HEK293 (cell line): ENCODE data around the gene TMEM151B.

Experiments
- CTCF ChIA-PET: fragments of 350-600 bp; formaldehyde crosslinking; extraction: SDS; loops from one replicate; lab custom pipeline; 2021; ENCODE audit warnings: antibody characterized with exemption; lab: Yijun Ruan, JAX
- POLR2A ChIA-PET: fragments of 300-600 bp; formaldehyde crosslinking; extraction: SDS; loops from one replicate; lab custom pipeline; 2020; ENCODE audit warnings: antibody characterized with exemption, inconsistent platforms; lab: Yijun Ruan, JAX
- H3K27ac ChIP-seq: fragments of 200-500 bp; sonication (Bioruptor generic); 2 replicates; pipeline ENCODE4 v1.5.1; 2014; ENCODE audit warnings: low read depth, low read length, control low read depth, inconsistent platforms; ENCODE audit errors: extremely low read depth
- H3K36me3 ChIP-seq, 2 experiments: fragments of 200-500 bp in 1 of 2; sonication (Bioruptor generic) in 1 of 2; 1 replicate in 1 of 2; 2 replicates in 1 of 2; pipeline ENCODE4 v1.5.1; 2014 to 2017; ENCODE audit warnings: inconsistent platforms in 2 of 2, low read length in 2 of 2; ENCODE audit not compliant: control insufficient read depth in 2 of 2, insufficient read depth in 1 of 2
- H3K4me1 ChIP-seq: fragments of 200-500 bp; sonication (Bioruptor generic); 2 replicates; pipeline ENCODE4 v1.5.1; 2014; ENCODE audit warnings: mild to moderate bottlenecking, low read length, inconsistent platforms; ENCODE audit not compliant: control insufficient read depth, insufficient read depth
- H3K4me3 ChIP-seq: 2 replicates; pipeline ENCODE4 v1.5.1; 2011; ENCODE audit warnings: low read depth, mild to moderate bottlenecking, control low read depth, low read length, moderate library complexity
- H3K9me3 ChIP-seq: fragments of 200-500 bp; sonication (Bioruptor generic); 2 replicates; pipeline ENCODE4 v1.5.1; 2014; ENCODE audit warnings: low read depth, low read length, inconsistent platforms; ENCODE audit not compliant: control insufficient read depth, insufficient read depth
- BCL11A ChIP-seq: fragments of 450-650 bp; formaldehyde crosslinking; IDR thresholded peaks from 2 replicates; pipeline ENCODE4 v1.5.1; 2016; ENCODE audit warnings: low read depth, missing biosample characterization, missing genetic modification characterization
- GLIS1 ChIP-seq: fragments of 450-650 bp; formaldehyde crosslinking; IDR thresholded peaks from 2 replicates; pipeline ENCODE4 v1.5.1; 2016; ENCODE audit warnings: missing biosample characterization, missing genetic modification characterization
- HIC1 ChIP-seq: fragments of 450-650 bp; formaldehyde crosslinking; IDR thresholded peaks from 2 replicates; pipeline ENCODE4 v1.5.1; 2016; ENCODE audit warnings: missing biosample characterization, missing genetic modification characterization
- HOXC10 ChIP-seq: sonication (generic); formaldehyde crosslinking; IDR thresholded peaks from 2 replicates; pipeline ENCODE4 v1.8.1; 2023; ENCODE audit warnings: mild to moderate bottlenecking, missing genetic modification reagents
- IKZF3 ChIP-seq: fragments of 450-650 bp; IDR thresholded peaks from 2 replicates; pipeline ENCODE4 v1.5.0; 2018; ENCODE audit warnings: missing biosample characterization, mild to moderate bottlenecking, missing genetic modification characterization, moderate library complexity
- KLF10 ChIP-seq: fragments of 450-650 bp; IDR thresholded peaks from 2 replicates; pipeline ENCODE4 v1.5.1; 2018; ENCODE audit warnings: missing biosample characterization, mild to moderate bottlenecking, missing genetic modification characterization
- SP2 ChIP-seq: fragments of 450-650 bp; formaldehyde crosslinking; IDR thresholded peaks from 2 replicates; pipeline ENCODE4 v1.5.1; 2016; ENCODE audit warnings: missing biosample characterization, missing genetic modification characterization
- ZBTB20 ChIP-seq: fragments of 450-650 bp; formaldehyde crosslinking; IDR thresholded peaks from 2 replicates; pipeline ENCODE4 v1.5.1; 2016; ENCODE audit warnings: missing biosample characterization, missing genetic modification characterization
- ZBTB44 ChIP-seq: fragments of 450-650 bp; IDR thresholded peaks from 2 replicates; pipeline ENCODE4 v1.5.1; 2018; ENCODE audit warnings: missing biosample characterization, mild to moderate bottlenecking, missing genetic modification characterization
- ZFP69B ChIP-seq: fragments of 450-650 bp; formaldehyde crosslinking; IDR thresholded peaks from 2 replicates; pipeline ENCODE4 v1.5.1; 2016; ENCODE audit warnings: missing biosample characterization, missing genetic modification characterization
- ZNF248 ChIP-seq: fragments of 450-650 bp; formaldehyde crosslinking; IDR thresholded peaks from 2 replicates; pipeline ENCODE4 v1.5.1; 2017; ENCODE audit warnings: missing biosample characterization, missing genetic modification characterization
- ZNF341 ChIP-seq: fragments of 450-650 bp; formaldehyde crosslinking; IDR thresholded peaks from 2 replicates; pipeline ENCODE4; 2016; ENCODE audit warnings: low read depth, missing biosample characterization, missing genetic modification characterization
- ZNF366 ChIP-seq: fragments of 450-650 bp; formaldehyde crosslinking; conservative IDR thresholded peaks from 2 replicates; pipeline ENCODE4 v1.5.1; 2016; ENCODE audit warnings: missing biosample characterization, missing genetic modification characterization
- ZNF555 ChIP-seq: fragments of 450-650 bp; formaldehyde crosslinking; conservative IDR thresholded peaks from 2 replicates; pipeline ENCODE4 v1.5.1; 2017; ENCODE audit warnings: missing biosample characterization, mild to moderate bottlenecking, missing genetic modification characterization, inconsistent platforms
- ZNF596 ChIP-seq: fragments of 450-650 bp; IDR thresholded peaks from 2 replicates; pipeline ENCODE4 v1.5.0; 2018; ENCODE audit warnings: missing biosample characterization, mild to moderate bottlenecking, missing genetic modification characterization, moderate library complexity
- ZNF776 ChIP-seq: fragments of 450-650 bp; formaldehyde crosslinking; IDR thresholded peaks from 2 replicates; pipeline ENCODE4 v1.5.0; 2017; ENCODE audit warnings: missing biosample characterization, missing genetic modification characterization, borderline replicate concordance
- TF ChIP-seq, protein P1 (sequence below): fragments of 450-650 bp; formaldehyde crosslinking; IDR thresholded peaks from 2 replicates; pipeline ENCODE4 v1.5.1; 2016; ENCODE audit warnings: missing biosample characterization, missing genetic modification characterization
- TF ChIP-seq, protein P2 (sequence below): fragments of 450-650 bp; formaldehyde crosslinking; IDR thresholded peaks from 2 replicates; pipeline ENCODE4 v1.5.1; 2016; ENCODE audit warnings: missing biosample characterization, missing genetic modification characterization
- TF ChIP-seq, protein P3 (sequence below): fragments of 450-650 bp; formaldehyde crosslinking; IDR thresholded peaks from 2 replicates; pipeline ENCODE4 v1.5.1; 2016; ENCODE audit warnings: missing biosample characterization, missing genetic modification characterization
- TF ChIP-seq, protein P4 (sequence below): fragments of 450-650 bp; formaldehyde crosslinking; IDR thresholded peaks from 2 replicates; pipeline ENCODE4 v1.5.1; 2016; ENCODE audit warnings: missing biosample characterization, missing genetic modification characterization

Gene TMEM151B

DNA sequence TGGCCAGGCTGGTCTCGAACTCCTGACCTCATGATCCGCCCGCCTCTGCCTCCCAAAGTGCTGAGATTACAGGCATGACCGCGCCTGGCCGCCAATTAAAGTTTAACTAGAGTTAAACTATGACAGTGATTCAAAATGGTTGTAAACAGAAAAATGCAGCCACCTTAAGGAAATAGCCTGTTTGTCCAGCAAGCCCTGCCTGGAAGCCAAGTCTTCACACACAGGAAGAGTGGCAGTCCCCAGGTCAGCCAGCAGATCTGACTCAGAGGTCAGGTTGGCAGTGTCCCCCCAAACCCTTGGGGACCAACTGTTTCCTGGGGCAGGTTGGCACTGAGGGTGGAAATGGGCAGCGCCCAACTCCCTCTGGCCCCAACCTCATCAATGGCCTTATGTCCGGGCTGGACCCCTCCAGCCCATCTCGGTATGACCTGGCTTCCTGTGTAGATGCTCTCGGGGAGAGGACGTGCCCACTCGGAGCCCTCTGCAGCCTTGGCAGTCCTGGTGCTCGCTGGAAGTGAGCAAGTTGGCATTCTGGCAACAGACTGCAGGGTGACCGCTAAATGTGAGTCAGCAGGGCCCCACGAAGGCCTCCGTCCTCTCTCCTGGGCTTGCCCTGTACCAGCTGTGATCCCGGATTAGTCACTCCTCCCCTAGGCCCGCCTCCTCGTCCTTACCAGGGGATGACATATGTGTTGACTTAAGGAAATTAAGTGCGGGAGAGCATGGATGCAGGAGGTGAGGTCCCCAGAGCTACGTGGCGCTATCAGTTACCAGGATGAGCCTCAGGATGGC lies 33.0 kb upstream of the TMEM151B start (continued):
- TF ChIP-seq ZNF341: no peak
- TF ChIP-seq HIC1 (tag by site-specific recombination): peak; percentile 95
- TF ChIP-seq ZBTB20 (tag by site-specific recombination): peak; percentile 70
- TF ChIP-seq, protein P1, sequence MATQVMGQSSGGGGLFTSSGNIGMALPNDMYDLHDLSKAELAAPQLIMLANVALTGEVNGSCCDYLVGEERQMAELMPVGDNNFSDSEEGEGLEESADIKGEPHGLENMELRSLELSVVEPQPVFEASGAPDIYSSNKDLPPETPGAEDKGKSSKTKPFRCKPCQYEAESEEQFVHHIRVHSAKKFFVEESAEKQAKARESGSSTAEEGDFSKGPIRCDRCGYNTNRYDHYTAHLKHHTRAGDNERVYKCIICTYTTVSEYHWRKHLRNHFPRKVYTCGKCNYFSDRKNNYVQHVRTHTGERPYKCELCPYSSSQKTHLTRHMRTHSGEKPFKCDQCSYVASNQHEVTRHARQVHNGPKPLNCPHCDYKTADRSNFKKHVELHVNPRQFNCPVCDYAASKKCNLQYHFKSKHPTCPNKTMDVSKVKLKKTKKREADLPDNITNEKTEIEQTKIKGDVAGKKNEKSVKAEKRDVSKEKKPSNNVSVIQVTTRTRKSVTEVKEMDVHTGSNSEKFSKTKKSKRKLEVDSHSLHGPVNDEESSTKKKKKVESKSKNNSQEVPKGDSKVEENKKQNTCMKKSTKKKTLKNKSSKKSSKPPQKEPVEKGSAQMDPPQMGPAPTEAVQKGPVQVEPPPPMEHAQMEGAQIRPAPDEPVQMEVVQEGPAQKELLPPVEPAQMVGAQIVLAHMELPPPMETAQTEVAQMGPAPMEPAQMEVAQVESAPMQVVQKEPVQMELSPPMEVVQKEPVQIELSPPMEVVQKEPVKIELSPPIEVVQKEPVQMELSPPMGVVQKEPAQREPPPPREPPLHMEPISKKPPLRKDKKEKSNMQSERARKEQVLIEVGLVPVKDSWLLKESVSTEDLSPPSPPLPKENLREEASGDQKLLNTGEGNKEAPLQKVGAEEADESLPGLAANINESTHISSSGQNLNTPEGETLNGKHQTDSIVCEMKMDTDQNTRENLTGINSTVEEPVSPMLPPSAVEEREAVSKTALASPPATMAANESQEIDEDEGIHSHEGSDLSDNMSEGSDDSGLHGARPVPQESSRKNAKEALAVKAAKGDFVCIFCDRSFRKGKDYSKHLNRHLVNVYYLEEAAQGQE (tag by site-specific recombination): no peak
- TF ChIP-seq GLIS1 (tag by site-specific recombination): peak; percentile 94
- TF ChIP-seq ZNF366 (tag by site-specific recombination): peak; percentile 53; the same call in 1 of the 2 replicates
- peak; percentile 32; the same call in 1 of the 2 replicates for TF ChIP-seq BCL11A
- TF ChIP-seq, protein P2, sequence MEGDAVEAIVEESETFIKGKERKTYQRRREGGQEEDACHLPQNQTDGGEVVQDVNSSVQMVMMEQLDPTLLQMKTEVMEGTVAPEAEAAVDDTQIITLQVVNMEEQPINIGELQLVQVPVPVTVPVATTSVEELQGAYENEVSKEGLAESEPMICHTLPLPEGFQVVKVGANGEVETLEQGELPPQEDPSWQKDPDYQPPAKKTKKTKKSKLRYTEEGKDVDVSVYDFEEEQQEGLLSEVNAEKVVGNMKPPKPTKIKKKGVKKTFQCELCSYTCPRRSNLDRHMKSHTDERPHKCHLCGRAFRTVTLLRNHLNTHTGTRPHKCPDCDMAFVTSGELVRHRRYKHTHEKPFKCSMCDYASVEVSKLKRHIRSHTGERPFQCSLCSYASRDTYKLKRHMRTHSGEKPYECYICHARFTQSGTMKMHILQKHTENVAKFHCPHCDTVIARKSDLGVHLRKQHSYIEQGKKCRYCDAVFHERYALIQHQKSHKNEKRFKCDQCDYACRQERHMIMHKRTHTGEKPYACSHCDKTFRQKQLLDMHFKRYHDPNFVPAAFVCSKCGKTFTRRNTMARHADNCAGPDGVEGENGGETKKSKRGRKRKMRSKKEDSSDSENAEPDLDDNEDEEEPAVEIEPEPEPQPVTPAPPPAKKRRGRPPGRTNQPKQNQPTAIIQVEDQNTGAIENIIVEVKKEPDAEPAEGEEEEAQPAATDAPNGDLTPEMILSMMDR (tag by site-specific recombination): no peak
- TF ChIP-seq ZNF776: no peak
- no peak for TF ChIP-seq ZNF248 (tag by site-specific recombination)
- peak; percentile 79 for TF ChIP-seq SP2
- TF ChIP-seq, protein P3, sequence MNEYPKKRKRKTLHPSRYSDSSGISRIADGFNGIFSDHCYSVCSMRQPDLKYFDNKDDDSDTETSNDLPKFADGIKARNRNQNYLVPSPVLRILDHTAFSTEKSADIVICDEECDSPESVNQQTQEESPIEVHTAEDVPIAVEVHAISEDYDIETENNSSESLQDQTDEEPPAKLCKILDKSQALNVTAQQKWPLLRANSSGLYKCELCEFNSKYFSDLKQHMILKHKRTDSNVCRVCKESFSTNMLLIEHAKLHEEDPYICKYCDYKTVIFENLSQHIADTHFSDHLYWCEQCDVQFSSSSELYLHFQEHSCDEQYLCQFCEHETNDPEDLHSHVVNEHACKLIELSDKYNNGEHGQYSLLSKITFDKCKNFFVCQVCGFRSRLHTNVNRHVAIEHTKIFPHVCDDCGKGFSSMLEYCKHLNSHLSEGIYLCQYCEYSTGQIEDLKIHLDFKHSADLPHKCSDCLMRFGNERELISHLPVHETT: 0 out of 2 replicates have a peak, but pooled peaks have one; percentile 49
- TF ChIP-seq ZFP69B (tag by site-specific recombination): peak; percentile 87
- TF ChIP-seq HOXC10 (CRISPR knock-in tag): no peak
- TF ChIP-seq, all 188 proteins: peak for 17

- CTCF ChIA-PET: interaction anchor here (0.5 to 7.8 kb wide), 38 partner anchors 8 to 468 kb away, joined by 3 to 148 read pairs (median 4); partner anchors contain the start of genes AARS2, HSP90AB1, MYMX and SLC29A1
- Histone ChIP-seq H3K27ac (peak overlapping the region; percentile 59; the same call in 1 of the 2 replicates), H3K4me1 (peaks cover 4% of the 10 kb centered on the region; the same call in 1 of the 2 replicates), H3K36me3 (peaks cover 5 to 28% of the 10 kb centered on the region in 2 experiments; a peak in 2 of 3 replicates), H3K4me3 (peak overlapping the region; percentile 61), H3K9me3 (no peaks in the 10 kb centered on the region)
- POLR2A ChIA-PET: interaction anchor here (0.6 to 1.4 kb wide), 10 partner anchors 8 to 110 kb away, joined by 3 to 36 read pairs (median 4); partner anchors contain the start of genes HSP90AB1, MRPL14, SLC29A1 and TMEM63B
- TF ChIP-seq ZNF555 (tag by site-specific recombination) (no peak), IKZF3 (tag by site-specific recombination) (0 out of 2 replicates have a peak, but pooled peaks have one; percentile 31), ZNF596 (tag by site-specific recombination) (no peak), KLF10 (tag by site-specific recombination) (peak; percentile 67; the same call in 1 of the 2 replicates), ZNF341 (peak; percentile 63; the same call in 1 of the 2 replicates), ZBTB44 (no peak)
- TF ChIP-seq, protein P2 (tag by site-specific recombination): peak; percentile 98
- TF ChIP-seq, protein P4, sequence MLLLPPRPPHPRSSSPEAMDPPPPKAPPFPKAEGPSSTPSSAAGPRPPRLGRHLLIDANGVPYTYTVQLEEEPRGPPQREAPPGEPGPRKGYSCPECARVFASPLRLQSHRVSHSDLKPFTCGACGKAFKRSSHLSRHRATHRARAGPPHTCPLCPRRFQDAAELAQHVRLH (tag by site-specific recombination): 0 out of 2 replicates have a peak, but pooled peaks have one; percentile 36
These were observed 32.3 kb upstream of the TMEM151B start for GRCh38 chr6:44237813-44238433.
